NCI-H524 (cell line): Measurements from ENCODE around the gene NRTN.
"Not testable (repeated sequence)": the region's sequence is repeated elsewhere in the genome, so short reads cannot be mapped to it uniquely, and the experiment has no call there.

Source experiments
- DNase-seq, 2 experiments: peaks; one replicate each; lab custom pipeline; 2025; lab: John Stamatoyannopoulos, UW

NRTN gene

GRCh38 chr19:5867201-5868136 lies 62.6 kb downstream of the NRTN start:
- no peak for DNase-seq

- no peak for DNase-seq
Observed at GRCh38 chr19:5870986-5871394, 66.1 kb downstream of the NRTN start.

GRCh38 chr19:5873617-5874199 lies 68.8 kb downstream of the NRTN start:
- DNase-seq = no peak

- not testable (repeated sequence) for DNase-seq
Observed at GRCh38 chr19:5874496-5874895, 69.6 kb downstream of the NRTN start.

- DNase-seq = no peak
Observed at GRCh38 chr19:5877427-5877826, 72.6 kb downstream of the NRTN start.

GRCh38 chr19:5877882-5878281 lies 73.0 kb downstream of the NRTN start:
- DNase-seq = no peak
